Spleen (tissue), 7 donors: ENCODE measurements around the gene DHRS7C.

ENCODE experiments used
- POLR2A ChIP-seq, 3 donors: fragments of 450-650 bp; IDR thresholded peaks; one replicate each; pipeline ENCODE4 v1.5.1; 2017; ENCODE audit warnings: antibody characterized with exemption in 3 of 3, mild to moderate bottlenecking in 1 of 3
- POLR2AphosphoS5 ChIP-seq, 3 donors: sonication (generic); formaldehyde crosslinking; IDR thresholded peaks; one replicate each; pipeline ENCODE4 v1.5.1; 2017; ENCODE audit warnings: antibody characterized with exemption in 3 of 3
- TF ChIP-seq, protein P1 (sequence below), 11 experiments: fragments of 200-600 bp in 7 of 11; fragments of 450-650 bp in 4 of 11; sonication (generic) in 4 of 11; IDR thresholded peaks in 8 of 11; conservative IDR thresholded peaks in 3 of 11; 1 replicate in 7 of 11; 2 replicates in 4 of 11; pipeline versions ENCODE4 v1.4.0 to v1.8.0; 2016 to 2021; ENCODE audit warnings: antibody characterized with exemption in 11 of 11, inconsistent platforms in 4 of 11, mild to moderate bottlenecking in 1 of 11
- donor health status: DM: no; HTN: no; CAD: no; lungs with moderate emphysema.
- donor health status: DM: no; HTN: no; CAD: no.
- donor health status: DM: no; HTN: no; CAD: no.

DNA sequence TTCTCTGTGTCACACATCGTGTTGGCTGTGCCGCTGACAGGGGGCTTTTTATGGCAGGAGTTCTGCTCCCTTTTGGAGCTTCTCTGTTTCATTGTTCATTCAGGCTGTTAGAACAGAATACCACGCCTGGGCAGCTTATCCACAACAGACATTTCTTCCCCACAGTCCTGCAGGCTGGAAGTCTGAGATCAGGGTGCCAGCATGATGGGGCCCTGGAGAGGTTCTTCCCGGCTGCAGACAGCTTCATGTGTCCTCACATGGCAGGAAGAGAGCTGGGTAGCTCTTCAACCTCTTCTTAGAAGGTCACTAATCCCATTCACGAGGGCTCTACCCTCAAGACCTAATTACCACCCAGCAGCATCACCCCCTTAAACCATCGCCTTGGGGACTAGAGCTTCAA, 65.1 kb downstream of the DHRS7C start:
- TF ChIP-seq, protein P1, sequence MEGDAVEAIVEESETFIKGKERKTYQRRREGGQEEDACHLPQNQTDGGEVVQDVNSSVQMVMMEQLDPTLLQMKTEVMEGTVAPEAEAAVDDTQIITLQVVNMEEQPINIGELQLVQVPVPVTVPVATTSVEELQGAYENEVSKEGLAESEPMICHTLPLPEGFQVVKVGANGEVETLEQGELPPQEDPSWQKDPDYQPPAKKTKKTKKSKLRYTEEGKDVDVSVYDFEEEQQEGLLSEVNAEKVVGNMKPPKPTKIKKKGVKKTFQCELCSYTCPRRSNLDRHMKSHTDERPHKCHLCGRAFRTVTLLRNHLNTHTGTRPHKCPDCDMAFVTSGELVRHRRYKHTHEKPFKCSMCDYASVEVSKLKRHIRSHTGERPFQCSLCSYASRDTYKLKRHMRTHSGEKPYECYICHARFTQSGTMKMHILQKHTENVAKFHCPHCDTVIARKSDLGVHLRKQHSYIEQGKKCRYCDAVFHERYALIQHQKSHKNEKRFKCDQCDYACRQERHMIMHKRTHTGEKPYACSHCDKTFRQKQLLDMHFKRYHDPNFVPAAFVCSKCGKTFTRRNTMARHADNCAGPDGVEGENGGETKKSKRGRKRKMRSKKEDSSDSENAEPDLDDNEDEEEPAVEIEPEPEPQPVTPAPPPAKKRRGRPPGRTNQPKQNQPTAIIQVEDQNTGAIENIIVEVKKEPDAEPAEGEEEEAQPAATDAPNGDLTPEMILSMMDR (IDR thresholded peaks at IDR 0.05 in 8 of 11, conservative IDR thresholded peaks at IDR 0.05 in 3 of 11): no peak
- TF ChIP-seq POLR2A (IDR thresholded peaks at IDR 0.05): no peak
- no peak for TF ChIP-seq POLR2AphosphoS5 (IDR thresholded peaks at IDR 0.05)
